Measurements from ENCODE around the gene EP400. TPM values are rescaled to one million over a fixed set of nuclear protein-coding genes. Genes with fewer than 3 reads are reported as not detected.

The EP400 gene
- total RNA-seq (10 to 100 TPM; 11.5 to 42.4 (median 29.0) TPM), polyA plus RNA-seq (10 to 100 TPM; 22.5 to 43.2 (median 28.6) TPM)
- long read RNA-seq, donor 1, partial matches to known transcripts, result 0 of 2 reads
- long read RNA-seq, donor 1, other reads (novel, unspliced or antisense), result 0 of 2 reads
- long read RNA-seq, donor 2, partial matches to known transcripts, result 0 of 1 reads
- long read RNA-seq, donor 2, other reads (novel, unspliced or antisense), result 0 of 1 reads
- long read RNA-seq, donor 3, full-length matches to known transcripts, result 3 of 3 reads
- long read RNA-seq, donor 3, partial matches to known transcripts, result 0 of 3 reads
- long read RNA-seq, donor 3, other reads (novel, unspliced or antisense), result 0 of 3 reads
- long read RNA-seq, donor 4, partial matches to known transcripts, result 1 of 2 reads
- long read RNA-seq, donor 4, other reads (novel, unspliced or antisense), result 1 of 2 reads
- long read RNA-seq, donor 5, full-length matches to known transcripts, result 1 of 5 reads
- long read RNA-seq, donor 5, partial matches to known transcripts, result 1 of 5 reads
- long read RNA-seq, donor 5, other reads (novel, unspliced or antisense), result 3 of 5 reads
- long read RNA-seq, donor 6, partial matches to known transcripts, result 3 of 6 reads
- long read RNA-seq, donor 6, other reads (novel, unspliced or antisense), result 3 of 6 reads
- long read RNA-seq, donor 7, partial matches to known transcripts, result 0 of 2 reads
- long read RNA-seq, donor 7, other reads (novel, unspliced or antisense), result 0 of 2 reads
- long read RNA-seq, donor 8, full-length matches to known transcripts, result 1 of 1 reads
- long read RNA-seq, donor 8, partial matches to known transcripts, result 0 of 1 reads
- long read RNA-seq, donor 8, other reads (novel, unspliced or antisense), result 0 of 1 reads
- long read RNA-seq, donor 9, full-length matches to known transcripts, result 4 of 4 reads
- long read RNA-seq, donor 9, partial matches to known transcripts, result 0 of 4 reads
- long read RNA-seq, donor 9, other reads (novel, unspliced or antisense), result 0 of 4 reads
- long read RNA-seq, donor 10, result 0 reads

GRCh38 chr12:131949431-131950181, at the start of gene EP400:
TSS of gene EP400 (plus strand) at chr12:131949942. CDS start at chr12:131960620, 10,678 bp downstream.
- Histone ChIP-seq H3K4me3 (peak within 1 kb of the TSS; percentile 19 to 93 (median 87)), H3K27me3 (no peaks in the 10 kb centered on the region), H3K9me3 (replicated peaks in 1 of 3) (no peaks in the 10 kb centered on the region), H3K27ac (peak within 1 kb of the TSS; percentile 71 to 89 (median 81)), H3K36me3 (replicated peaks in 1 of 2) (no peaks in the 10 kb centered on the region), H3K4me1 (replicated peaks in 1 of 2) (peaks cover 12 to 32% of the 10 kb centered on the region in 2 donors)
- 2 to 20% (median 2%) methylated on average over 3 to 97 of the region's 97 CpGs for WGBS, 4 donors
- peak; percentile 59 to 73 for TF ChIP-seq POLR2A (IDR thresholded peaks at IDR 0.05)
- peak in 3 of 6 experiments; percentile 48 to 73 (median 64) for TF ChIP-seq CTCF (IDR thresholded peaks at IDR 0.05)
- intact Hi-C loops (cut with DNase I), result loop anchor here in 1 of 2 donors (5.0 to 10.0 kb wide), 2 partner anchors 47 to 95 kb away; no protein-coding TSS in a partner anchor
- peak; percentile 96 to 99 (median 97) for DNase-seq

- DNase-seq, result peak in 3 of 7 donors; percentile 32 to 59 (median 35)
- Histone ChIP-seq H3K36me3 (replicated peaks in 1 of 2) (peaks cover 0 to 6% of the 10 kb centered on the region in 2 donors), H3K4me3 (no peak overlapping the region), H3K4me1 (replicated peaks in 1 of 2) (peaks cover 18 to 57% of the 10 kb centered on the region in 2 donors), H3K27me3 (no peaks in the 10 kb centered on the region), H3K9me3 (replicated peaks in 1 of 3) (no peaks in the 10 kb centered on the region), H3K27ac (peak overlapping the region in 1 of 5 donors; percentile 4)
- intact Hi-C loops (cut with DNase I), result loop anchor here in 1 of 2 donors (5.0 kb wide), 1 partner anchor 47 kb away; the partner anchor contains the start of gene EP400
- TF ChIP-seq POLR2A (IDR thresholded peaks at IDR 0.05) (no peak), CTCF (IDR thresholded peaks at IDR 0.05) (no peak)
- WGBS, 4 donors, result 83 to 100% (median 90%) methylated on average over 3 to 6 of the region's 6 CpGs
Observed at GRCh38 chr12:131900397-131900796, 49.3 kb upstream of the EP400 start.

- WGBS, 4 donors, result 59 to 66% (median 64%) methylated on average over 24 to 30 of the region's 30 CpGs
- H3K4me1 ChIP-seq (replicated peaks in 1 of 2), result peaks cover 10 to 52% of the 10 kb centered on the region in 2 donors
- H3K36me3 ChIP-seq (replicated peaks in 1 of 2), result peaks cover 0 to 7% of the 10 kb centered on the region in 2 donors
- H3K9me3 ChIP-seq (replicated peaks in 1 of 3), result no peaks in the 10 kb centered on the region
- peak in 5 of 7 donors; percentile 42 to 65 (median 57) for DNase-seq
- intact Hi-C loops (cut with DNase I), result loop anchor here in 1 of 2 donors (5.0 kb wide), 1 partner anchor 46 kb away; the partner anchor contains the start of gene EP400
- peak overlapping the region in 1 of 5 donors; percentile 52 for H3K27ac ChIP-seq
- no peaks in the 10 kb centered on the region for H3K27me3 ChIP-seq
- H3K4me3 ChIP-seq, result no peak overlapping the region
- TF ChIP-seq POLR2A (IDR thresholded peaks at IDR 0.05), result no peak
- no peak for TF ChIP-seq CTCF (IDR thresholded peaks at IDR 0.05)
Observed at GRCh38 chr12:131901431-131902331, 48.1 kb upstream of the EP400 start.

Measured in adrenal gland (tissue), 19 donors.